ENCODE data around the gene STK32C. TPM values are rescaled to one million over a fixed set of nuclear protein-coding genes. Genes with fewer than 3 reads are reported as not detected.

STK32C gene
- total RNA-seq, 2 donors from 2014 or later = 7.2 to 21.5 TPM

- Histone ChIP-seq H3K4me1 (replicated peaks) (peaks cover 4% of the 10 kb centered on the region), H3K4me3 (no peak overlapping the region), H3K27ac (no peak overlapping the region), H3K9me3 (no peaks in the 10 kb centered on the region), H3K27me3 (replicated peaks; ENCODE audit: insufficient read depth) (no peaks in the 10 kb centered on the region), H3K36me3 (no peaks in the 10 kb centered on the region)
- 75% methylated on average over 29 of the region's 29 CpGs for WGBS
- DNase-seq (ENCODE audit: low spot score) = no peak
- intact Hi-C loops (cut with DNase I) = no loop called here
- no peak for TF ChIP-seq POLR2AphosphoS5 (IDR thresholded peaks at IDR 0.05)
Measured at GRCh38 chr10:132302421-132303310, 5.1 kb downstream of the STK32C start.

GRCh38 chr10:132301371-132302330 lies 6.1 kb downstream of the STK32C start:
- WGBS = 90% methylated on average over 38 of the region's 38 CpGs
- peaks cover under 1% of the 10 kb centered on the region for H3K4me1 ChIP-seq (replicated peaks)
- intact Hi-C loops (cut with DNase I) = no loop called here
- H3K27me3 ChIP-seq (replicated peaks; ENCODE audit: insufficient read depth) = peaks cover 1% of the 10 kb centered on the region
- no peak for DNase-seq (ENCODE audit: low spot score)
- no peak overlapping the region for H3K27ac ChIP-seq
- TF ChIP-seq POLR2AphosphoS5 (IDR thresholded peaks at IDR 0.05) (no peak), CTCF (IDR thresholded peaks at IDR 0.05) (no peak), POLR2A (IDR thresholded peaks at IDR 0.05) (no peak)
- no peaks in the 10 kb centered on the region for H3K36me3 ChIP-seq
- no peaks in the 10 kb centered on the region for H3K9me3 ChIP-seq
- no peak overlapping the region for H3K4me3 ChIP-seq

GRCh38 chr10:132300582-132300981 lies 7.2 kb downstream of the STK32C start:
- TF ChIP-seq POLR2AphosphoS5 (IDR thresholded peaks at IDR 0.05) (no peak), CTCF (IDR thresholded peaks at IDR 0.05) (no peak)
- Histone ChIP-seq H3K27me3 (replicated peaks; ENCODE audit: insufficient read depth) (peaks cover 1% of the 10 kb centered on the region), H3K27ac (no peak overlapping the region), H3K4me1 (replicated peaks) (no peaks in the 10 kb centered on the region), H3K9me3 (no peaks in the 10 kb centered on the region), H3K36me3 (no peaks in the 10 kb centered on the region), H3K4me3 (no peak overlapping the region)
- intact Hi-C loops (cut with DNase I) = no loop called here
- DNase-seq (ENCODE audit: low spot score) = no peak
- 57% methylated on average over 10 of the region's 10 CpGs for WGBS

GRCh38 chr10:132299371-132300336 lies 8.1 kb downstream of the STK32C start:
- no peaks in the 10 kb centered on the region for H3K36me3 ChIP-seq
- peaks cover 1% of the 10 kb centered on the region for H3K27me3 ChIP-seq (replicated peaks; ENCODE audit: insufficient read depth)
- no peak for TF ChIP-seq CTCF (IDR thresholded peaks at IDR 0.05)
- TF ChIP-seq POLR2AphosphoS5 (IDR thresholded peaks at IDR 0.05) = no peak
- no peak for TF ChIP-seq POLR2A (IDR thresholded peaks at IDR 0.05)
- no peak for DNase-seq (ENCODE audit: low spot score)
- H3K4me3 ChIP-seq = no peak overlapping the region
- H3K27ac ChIP-seq = no peak overlapping the region
- no peaks in the 10 kb centered on the region for H3K9me3 ChIP-seq
- H3K4me1 ChIP-seq (replicated peaks) = no peaks in the 10 kb centered on the region
- 88% methylated on average over 34 of the region's 34 CpGs for WGBS
- intact Hi-C loops (cut with DNase I) = no loop called here

All from prostate gland (tissue), 2 donors.